SU-DHL-6 (cell line): ENCODE results near the gene CEACAM21.

Experiments
- CTCF ChIP-seq: fragments of 200-600 bp; sonication (generic); IDR thresholded peaks from one replicate; pipeline ENCODE4 v1.5.1; 2017; ENCODE audit warnings: antibody characterized with exemption, mild to moderate bottlenecking, low read length, moderate library complexity; ENCODE audit not compliant: insufficient read depth, poor library complexity, severe bottlenecking
- EZH2phosphoT487 ChIP-seq: fragments of 200-600 bp; sonication (generic), shearing (Covaris generic); conservative IDR thresholded peaks from 2 replicates; pipeline ENCODE4 v1.6.1; 2018; ENCODE audit warnings: mild to moderate bottlenecking, antibody characterized with exemption, low read length, moderate library complexity, mixed read lengths

GRCh38 chr19:41564515-41565378, 11.2 kb upstream of the CEACAM21 start:
- no peak for TF ChIP-seq CTCF
- no peak for TF ChIP-seq EZH2phosphoT487
